ENCODE results near the gene FRAS1. TPM values are rescaled to one million over a fixed set of nuclear protein-coding genes. Genes with fewer than 3 reads are reported as not detected.
"Not testable (repeated sequence)": the region's sequence is repeated elsewhere in the genome, so short reads cannot be mapped to it uniquely, and the experiment has no call there.

The FRAS1 gene
- total RNA-seq, 4 donors from 2014 or later, result 3.4 to 11.7 (median 4.2) TPM

GRCh38 chr4:78168029-78168428 is 110.9 kb downstream of the FRAS1 start:
- no peaks in the 10 kb centered on the region for H3K36me3 ChIP-seq
- H3K4me1 ChIP-seq, result no peaks in the 10 kb centered on the region
- 78 to 88% methylated on average over 3 of the region's 3 CpGs for WGBS, 2 donors (ENCODE audit: low coverage in 1 of 2)
- no peaks in the 10 kb centered on the region for H3K27me3 ChIP-seq
- H3K9me3 ChIP-seq, result no peaks in the 10 kb centered on the region
- TF ChIP-seq EP300 (IDR thresholded peaks at IDR 0.05) (no peak), POLR2A (IDR thresholded peaks at IDR 0.05) (no peak), POLR2AphosphoS5 (IDR thresholded peaks at IDR 0.05) (no peak), CTCF (IDR thresholded peaks at IDR 0.05) (no peak)
- H3K27ac ChIP-seq, result no peak overlapping the region
- no peak for ATAC-seq
- H3K4me3 ChIP-seq, result no peak overlapping the region

- ATAC-seq, result no peak
- Histone ChIP-seq H3K27ac (no peak overlapping the region), H3K4me1 (no peaks in the 10 kb centered on the region), H3K36me3 (no peaks in the 10 kb centered on the region), H3K9me3 (no peaks in the 10 kb centered on the region), H3K4me3 (no peak overlapping the region), H3K27me3 (no peaks in the 10 kb centered on the region)
- 86 to 100% methylated on average over 1 of the region's 1 CpG for WGBS, 2 donors (ENCODE audit: low coverage in 1 of 2)
- TF ChIP-seq POLR2AphosphoS5 (IDR thresholded peaks at IDR 0.05) (no peak), CTCF (IDR thresholded peaks at IDR 0.05) (no peak), EP300 (IDR thresholded peaks at IDR 0.05) (no peak), POLR2A (IDR thresholded peaks at IDR 0.05) (no peak)
Measured at GRCh38 chr4:78169728-78170127, 112.6 kb downstream of the FRAS1 start.

GRCh38 chr4:78171482-78171881 is 114.4 kb downstream of the FRAS1 start:
- Histone ChIP-seq H3K27ac (no peak overlapping the region), H3K4me3 (no peak overlapping the region), H3K27me3 (no peaks in the 10 kb centered on the region), H3K36me3 (no peaks in the 10 kb centered on the region), H3K9me3 (no peaks in the 10 kb centered on the region), H3K4me1 (no peaks in the 10 kb centered on the region)
- ATAC-seq, result no peak
- WGBS, 2 donors (ENCODE audit: low coverage in 1 of 2), result 80 to 91% methylated on average over 3 to 6 of the region's 6 CpGs
- TF ChIP-seq POLR2AphosphoS5 (IDR thresholded peaks at IDR 0.05) (no peak), EP300 (IDR thresholded peaks at IDR 0.05) (no peak)

GRCh38 chr4:78174891-78175290 is 117.8 kb downstream of the FRAS1 start:
- Histone ChIP-seq H3K36me3 (no peaks in the 10 kb centered on the region), H3K4me1 (peaks cover 0 to 6% (median 0%) of the 10 kb centered on the region in 3 donors), H3K4me3 (no peak overlapping the region), H3K27ac (no peak overlapping the region), H3K27me3 (no peaks in the 10 kb centered on the region), H3K9me3 (no peaks in the 10 kb centered on the region)
- 45 to 63% methylated on average over 2 to 5 of the region's 5 CpGs for WGBS, 2 donors (ENCODE audit: low coverage in 1 of 2)
- TF ChIP-seq EP300 (IDR thresholded peaks at IDR 0.05) (no peak), POLR2A (IDR thresholded peaks at IDR 0.05) (no peak), CTCF (IDR thresholded peaks at IDR 0.05) (no peak), POLR2AphosphoS5 (IDR thresholded peaks at IDR 0.05) (no peak)
- ATAC-seq, result no peak

GRCh38 chr4:78179196-78179595 is 122.1 kb downstream of the FRAS1 start:
- Histone ChIP-seq H3K27ac (no peak overlapping the region), H3K4me1 (peaks cover 0 to 6% (median 0%) of the 10 kb centered on the region in 3 donors), H3K9me3 (no peaks in the 10 kb centered on the region), H3K27me3 (no peaks in the 10 kb centered on the region), H3K36me3 (no peaks in the 10 kb centered on the region), H3K4me3 (no peak overlapping the region)
- TF ChIP-seq POLR2A (IDR thresholded peaks at IDR 0.05), result no peak
- no peak for TF ChIP-seq EP300 (IDR thresholded peaks at IDR 0.05)
- TF ChIP-seq CTCF (IDR thresholded peaks at IDR 0.05), result no peak
- TF ChIP-seq POLR2AphosphoS5 (IDR thresholded peaks at IDR 0.05), result no peak
- ATAC-seq, result no peak
- 21 to 40% methylated on average over 1 of the region's 2 CpGs for WGBS, 2 donors (ENCODE audit: low coverage in 1 of 2)

- WGBS, 2 donors (ENCODE audit: low coverage in 1 of 2), result 97 to 100% methylated on average over 1 to 22 of the region's 36 CpGs
- not testable (repeated sequence) for ATAC-seq, H3K36me3 ChIP-seq, H3K27me3 ChIP-seq, H3K4me3 ChIP-seq, H3K27ac ChIP-seq, H3K4me1 ChIP-seq, H3K9me3 ChIP-seq
Measured at GRCh38 chr4:78181681-78182234, 124.6 kb downstream of the FRAS1 start.
